GM03348 (cell line): Measurements from ENCODE around the gene NHLRC4.

Experiments used
- DNase-seq: peaks from one replicate; pipeline ENCODE4 v3.0.0; 2012; ENCODE audit warnings: low spot score

The NHLRC4 gene

GRCh38 chr16:530111-530817, 36.5 kb upstream of the NHLRC4 start:
- no peak for DNase-seq

- DNase-seq, result no peak
These were observed 35.2 kb upstream of the NHLRC4 start for GRCh38 chr16:531494-532125.

- DNase-seq, result no peak
These were observed 33.2 kb upstream of the NHLRC4 start for GRCh38 chr16:533391-534123.

- DNase-seq, result no peak
These were observed 32.7 kb upstream of the NHLRC4 start for GRCh38 chr16:534135-534534.

GRCh38 chr16:534856-535445, 31.9 kb upstream of the NHLRC4 start:
- DNase-seq, result no peak

- peak; percentile 92 for DNase-seq
These were observed 31.1 kb upstream of the NHLRC4 start for GRCh38 chr16:535446-536405.

GRCh38 chr16:536746-537145, 30.1 kb upstream of the NHLRC4 start:
- no peak for DNase-seq

- no peak for DNase-seq
These were observed 29.1 kb upstream of the NHLRC4 start for GRCh38 chr16:537415-538335.

GRCh38 chr16:539901-540530, 26.8 kb upstream of the NHLRC4 start:
- DNase-seq, result no peak

GRCh38 chr16:540645-541340, 26.0 kb upstream of the NHLRC4 start:
- DNase-seq, result no peak

- no peak for DNase-seq
These were observed 23.3 kb upstream of the NHLRC4 start for GRCh38 chr16:543301-544164.

- DNase-seq, result no peak
These were observed 22.3 kb upstream of the NHLRC4 start for GRCh38 chr16:544517-544916.

GRCh38 chr16:546909-547770, 19.7 kb upstream of the NHLRC4 start:
- peak; percentile 86 for DNase-seq

GRCh38 chr16:548586-548985, 18.2 kb upstream of the NHLRC4 start:
- no peak for DNase-seq

- no peak for DNase-seq
These were observed 17.1 kb upstream of the NHLRC4 start for GRCh38 chr16:549544-550263.

GRCh38 chr16:551210-551609, 15.6 kb upstream of the NHLRC4 start:
- no peak for DNase-seq

GRCh38 chr16:552171-552570, 14.6 kb upstream of the NHLRC4 start:
- no peak for DNase-seq
